ENCODE measurements around the gene UQCC3. TPM values are rescaled to one million over a fixed set of nuclear protein-coding genes. Genes with fewer than 3 reads are reported as not detected.
A peak's percentile ranks its signal among the peaks of the same experiment; 100 is the strongest.

Gene UQCC3
- total and polyA plus RNA-seq, 2 donors (not counting 3 experiments of a cell fraction or from before 2014, with no cell fraction given) = 8.6 to 15.5 TPM

- Histone ChIP-seq H3K4me3 (replicated peaks in 1 of 3; ENCODE audit: insufficient read depth in 1 of 3, low read depth in 1 of 3, low read length in 3 of 3) (peak overlapping the region; percentile 5 to 68 (median 58)), H3K9ac (replicated peaks; ENCODE audit: extremely low read depth, insufficient read depth, low read length) (peak overlapping the region; percentile 78), H3K27me3 (ENCODE audit: control insufficient read depth in 2 of 2, insufficient read depth in 2 of 2, low read length in 2 of 2) (no peaks in the 10 kb centered on the region), H3K79me2 (ENCODE audit: control insufficient read depth, insufficient read depth, low read length) (no peaks in the 10 kb centered on the region), H3K4me1 (ENCODE audit: control insufficient read depth, extremely low read depth, insufficient read depth, low read length) (peaks cover 25% of the 10 kb centered on the region), H3K4me2 (ENCODE audit: insufficient read depth, low read length) (peak overlapping the region; percentile 85), H2AFZ (ENCODE audit: low read depth, low read length) (peak overlapping the region; percentile 50), H4K20me1 (replicated peaks; ENCODE audit: control insufficient read depth, extremely low read depth, insufficient read depth, low read length) (no peaks in the 10 kb centered on the region), H3K27ac (ENCODE audit: insufficient read depth, low read depth, low read length) (peak overlapping the region; percentile 73), H3K9me3 (replicated peaks; ENCODE audit: control insufficient read depth, insufficient read depth, low read length) (no peaks in the 10 kb centered on the region), H3K36me3 (ENCODE audit: control insufficient read depth in 2 of 2, extremely low read depth in 1 of 2, insufficient read depth in 2 of 2, low read length in 2 of 2) (peaks cover 8 to 13% of the 10 kb centered on the region in 2 experiments), H3K9me1 (replicated peaks; ENCODE audit: control insufficient read depth, extremely low read depth, insufficient read depth, low read length) (no peaks in the 10 kb centered on the region)
- BruUV-seq (replicated peaks) = no TSS peak
- CTCF ChIA-PET = interaction anchor here (1.0 to 1.7 kb wide), 6 partner anchors 19 to 172 kb away, joined by 3 to 7 read pairs (median 4); partner anchors contain the start of genes C11orf98, CSKMT, HNRNPUL2 and SLC3A2
- dilution Hi-C loops (cut with MboI; ENCODE audit: extremely low pct_ligation_motif_present, low sequenced_read_pairs) = no loop called here
- DNase-seq (ENCODE audit: low read depth, low spot score) (no peak), FAIRE-seq (no peak)
- TF ChIP-seq POLR2A (IDR thresholded peaks at IDR 0.05; ENCODE audit: low read depth, low read length) (no peak), JUN (IDR thresholded peaks at IDR 0.05; ENCODE audit: borderline replicate concordance, insufficient read depth, insufficient read length, low read depth) (no peak), MYC (IDR thresholded peaks at IDR 0.05; ENCODE audit: low read depth, low read length) (no peak), POLR2AphosphoS5 (IDR thresholded peaks at IDR 0.05; ENCODE audit: insufficient read depth, low read depth, low read length) (no peak), GATA2 (IDR thresholded peaks at IDR 0.05; ENCODE audit: insufficient read depth, insufficient read length, low read depth, low read length) (no peak), FOS (IDR thresholded peaks at IDR 0.05; ENCODE audit: borderline replicate concordance, insufficient read depth, low read length) (no peak), MAX (IDR thresholded peaks at IDR 0.05; ENCODE audit: insufficient read depth, insufficient read length) (no peak), EZH2 (IDR thresholded peaks at IDR 0.05; ENCODE audit: borderline replicate concordance, low read depth, low read length, severe bottlenecking) (no peak)
- TF ChIP-seq, protein P1, sequence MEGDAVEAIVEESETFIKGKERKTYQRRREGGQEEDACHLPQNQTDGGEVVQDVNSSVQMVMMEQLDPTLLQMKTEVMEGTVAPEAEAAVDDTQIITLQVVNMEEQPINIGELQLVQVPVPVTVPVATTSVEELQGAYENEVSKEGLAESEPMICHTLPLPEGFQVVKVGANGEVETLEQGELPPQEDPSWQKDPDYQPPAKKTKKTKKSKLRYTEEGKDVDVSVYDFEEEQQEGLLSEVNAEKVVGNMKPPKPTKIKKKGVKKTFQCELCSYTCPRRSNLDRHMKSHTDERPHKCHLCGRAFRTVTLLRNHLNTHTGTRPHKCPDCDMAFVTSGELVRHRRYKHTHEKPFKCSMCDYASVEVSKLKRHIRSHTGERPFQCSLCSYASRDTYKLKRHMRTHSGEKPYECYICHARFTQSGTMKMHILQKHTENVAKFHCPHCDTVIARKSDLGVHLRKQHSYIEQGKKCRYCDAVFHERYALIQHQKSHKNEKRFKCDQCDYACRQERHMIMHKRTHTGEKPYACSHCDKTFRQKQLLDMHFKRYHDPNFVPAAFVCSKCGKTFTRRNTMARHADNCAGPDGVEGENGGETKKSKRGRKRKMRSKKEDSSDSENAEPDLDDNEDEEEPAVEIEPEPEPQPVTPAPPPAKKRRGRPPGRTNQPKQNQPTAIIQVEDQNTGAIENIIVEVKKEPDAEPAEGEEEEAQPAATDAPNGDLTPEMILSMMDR (IDR thresholded peaks at IDR 0.05; ENCODE audit: extremely low read depth in 1 of 2, insufficient read depth in 1 of 2, low read depth in 1 of 2, low read length in 2 of 2) = no peak
- intact Hi-C loops (cut with micrococcal nuclease) = loop anchor here (1.0 to 5.0 kb wide), 3 partner anchors 19 to 56 kb away; partner anchors contain the start of genes C11orf98, CSKMT, HNRNPUL2 and INTS5
- POLR2A ChIA-PET = interaction anchor here (1.0 to 2.8 kb wide), 4 partner anchors 19 to 147 kb away, joined by 5 to 8 read pairs (median 6); partner anchors contain the start of genes C11orf98, CSKMT and HNRNPUL2
Observed at GRCh38 chr11:62708793-62709192, 37.3 kb downstream of the UQCC3 start.

All from endothelial cell of umbilical vein (primary cell).